Endothelial cell (in vitro differentiated cells): ENCODE data around the gene IPO7. TPM values are rescaled to one million over a fixed set of nuclear protein-coding genes. Genes with fewer than 3 reads are reported as not detected.
A peak's percentile ranks its signal among the peaks of the same experiment; 100 is the strongest.
"Not testable (repeated sequence)": the region's sequence is repeated elsewhere in the genome, so short reads cannot be mapped to it uniquely, and the experiment has no call there.

Experiments used
- DNase-seq: peaks from one replicate; pipeline ENCODE4 v3.0.0; 2021; ENCODE audit warnings: low spot score
- H3K27ac Mint-ChIP-seq: one replicate; pipeline ENCODE4 v1.8.0; 2021; ENCODE audit warnings: mixed read lengths, inconsistent platforms; ENCODE audit not compliant: unreplicated experiment
- H3K27me3 Mint-ChIP-seq: one replicate; pipeline ENCODE4 v1.8.0; 2021; ENCODE audit warnings: mild to moderate bottlenecking, moderate library complexity, mixed read lengths, inconsistent platforms; ENCODE audit not compliant: unreplicated experiment
- H3K36me3 Mint-ChIP-seq: one replicate; pipeline ENCODE4 v1.8.0; 2021; ENCODE audit warnings: mild to moderate bottlenecking, low read depth, mixed read lengths, inconsistent platforms; ENCODE audit not compliant: unreplicated experiment
- H3K4me1 Mint-ChIP-seq: one replicate; pipeline ENCODE4 v1.8.0; 2021; ENCODE audit warnings: mild to moderate bottlenecking, mixed read lengths, inconsistent platforms; ENCODE audit not compliant: unreplicated experiment
- H3K4me3 Mint-ChIP-seq: one replicate; pipeline ENCODE4 v1.8.0; 2021; ENCODE audit warnings: mild to moderate bottlenecking, mixed read lengths, inconsistent platforms; ENCODE audit not compliant: unreplicated experiment
- H3K9me3 Mint-ChIP-seq: one replicate; pipeline ENCODE4 v1.8.0; 2021; ENCODE audit warnings: mixed read lengths, inconsistent platforms; ENCODE audit not compliant: unreplicated experiment
- CTCF ChIP-seq: fragments of 200-600 bp; sonication (generic); IDR thresholded peaks from one replicate; pipeline ENCODE4 v1.5.0; 2021; ENCODE audit warnings: antibody characterized with exemption; ENCODE audit not compliant: unreplicated experiment
- long read RNA-seq: library from polyadenylated mRNA; unstranded; transcript quantifications from one replicate; pipeline ENCODE4 v2.0.0, GENCODE V29; 2020; ENCODE audit not compliant: unreplicated experiment
- total RNA-seq: library from RNA; stranded (reverse); fragmentation: NEBNext Ultra II Directional; extraction: Animal tissue kit (Norgen Biotek cat#: 25700); gene quantifications from one replicate; pipeline ENCODE4 v1.2.1, GENCODE V29; 2021; ENCODE audit not compliant: unreplicated experiment

The IPO7 gene
- 106 TPM for total RNA-seq
- long read RNA-seq, partial matches to known transcripts: 4 of 5 reads
- long read RNA-seq, other reads (novel, unspliced or antisense): 1 of 5 reads

- H3K4me1 Mint-ChIP-seq: peaks cover 17% of the 10 kb centered on the region
- peak; percentile 78 for DNase-seq
- H3K36me3 Mint-ChIP-seq: no peaks in the 10 kb centered on the region
- H3K4me3 Mint-ChIP-seq: peak within 1 kb of the TSS; percentile 96
- no peak for TF ChIP-seq CTCF
- no peaks in the 10 kb centered on the region for H3K27me3 Mint-ChIP-seq
- H3K27ac Mint-ChIP-seq: peak within 1 kb of the TSS; percentile 84
- H3K9me3 Mint-ChIP-seq: no peaks in the 10 kb centered on the region
These were observed at the start of gene IPO7 for GRCh38 chr11:9384535-9385326. IPO7 (plus strand) TSS chr11:9384652; CDS start chr11:9384764, 112 bp downstream.

- no peak for TF ChIP-seq CTCF
- Mint-ChIP-seq H3K4me1 (peaks cover 6% of the 10 kb centered on the region), H3K4me3 (no peak overlapping the region), H3K36me3 (no peaks in the 10 kb centered on the region), H3K9me3 (no peaks in the 10 kb centered on the region), H3K27ac (no peak overlapping the region), H3K27me3 (no peaks in the 10 kb centered on the region)
- no peak for DNase-seq
These were observed 42.7 kb upstream of the IPO7 start for GRCh38 chr11:9341638-9342178.

- DNase-seq: no peak
- H3K4me3 Mint-ChIP-seq: no peak overlapping the region
- no peak for TF ChIP-seq CTCF
- H3K36me3 Mint-ChIP-seq: no peaks in the 10 kb centered on the region
- H3K27ac Mint-ChIP-seq: no peak overlapping the region
- peaks cover 11% of the 10 kb centered on the region for H3K4me1 Mint-ChIP-seq
- H3K9me3 Mint-ChIP-seq: no peaks in the 10 kb centered on the region
- no peaks in the 10 kb centered on the region for H3K27me3 Mint-ChIP-seq
These were observed 40.3 kb upstream of the IPO7 start for GRCh38 chr11:9344061-9344680.

- Mint-ChIP-seq H3K4me3 (no peak overlapping the region), H3K4me1 (peaks cover 11% of the 10 kb centered on the region), H3K27ac (no peak overlapping the region), H3K36me3 (no peaks in the 10 kb centered on the region), H3K9me3 (no peaks in the 10 kb centered on the region), H3K27me3 (no peaks in the 10 kb centered on the region)
- no peak for DNase-seq
- TF ChIP-seq CTCF: no peak
These were observed 37.4 kb upstream of the IPO7 start for GRCh38 chr11:9347100-9347499.

GRCh38 chr11:9347779-9348178 is 36.7 kb upstream of the IPO7 start:
- not testable (repeated sequence) for H3K36me3 Mint-ChIP-seq, H3K9me3 Mint-ChIP-seq, H3K27ac Mint-ChIP-seq, DNase-seq, H3K4me3 Mint-ChIP-seq, H3K27me3 Mint-ChIP-seq
- H3K4me1 Mint-ChIP-seq: peaks cover 11% of the 10 kb centered on the region
